Measurements from ENCODE around the gene NFIA. TPM values are rescaled to one million over a fixed set of nuclear protein-coding genes. Genes with fewer than 3 reads are reported as not detected.

Gene NFIA
- total and polyA plus RNA-seq, 10 of the 15 experiments (the other 5 are each of a cell fraction or from before 2014, with no cell fraction given) = 0.10 to 0.16 TPM; not detected in 8

- TF ChIP-seq SREBF2 (IDR thresholded peaks at IDR 0.05; ENCODE audit: low read length) (no peak), PAX5 (IDR thresholded peaks at IDR 0.05; ENCODE audit: borderline replicate concordance, low read depth, low read length) (no peak), E2F8 (IDR thresholded peaks at IDR 0.05; ENCODE audit: low read depth, partially characterized antibody) (no peak), HSF1 (IDR thresholded peaks at IDR 0.05; ENCODE audit: low read depth, low read length) (no peak)
Measured at GRCh38 chr1:61433646-61434045, 351.3 kb downstream of the NFIA start (continued).

GRCh38 chr1:61434276-61434675, 351.9 kb downstream of the NFIA start:
- FAIRE-seq (no peak), ATAC-seq (peak; percentile 70), DNase-seq (ENCODE audit: low read depth, low spot score) (no peak)
- no peak for TF ChIP-seq RUNX3 (IDR thresholded peaks at IDR 0.05; ENCODE audit: low read length)
- TF ChIP-seq NR2F1 (conservative IDR thresholded peaks at IDR 0.05) = peak; percentile 85
- TF ChIP-seq SMARCA5 (IDR thresholded peaks at IDR 0.05) = no peak
- peak; percentile 87 for TF ChIP-seq MTA2 (IDR thresholded peaks at IDR 0.05; ENCODE audit: low read depth)
- no peak for TF ChIP-seq SMAD5 (IDR thresholded peaks at IDR 0.05; ENCODE audit: low read depth)
- TF ChIP-seq E2F8 (IDR thresholded peaks at IDR 0.05; ENCODE audit: low read depth, partially characterized antibody) = no peak
- TF ChIP-seq CBX5 (IDR thresholded peaks at IDR 0.05; ENCODE audit: low read depth) = no peak
- TF ChIP-seq MEF2B (IDR thresholded peaks at IDR 0.05; ENCODE audit: partially characterized antibody, poor library complexity, severe bottlenecking) = peak; percentile 56
- TF ChIP-seq GATAD2B (conservative IDR thresholded peaks at IDR 0.05; ENCODE audit: low read depth) = no peak
- TF ChIP-seq IKZF1 (conservative IDR thresholded peaks at IDR 0.05) = peak; percentile 39; the same call in 1 of the 2 replicates
- peak; percentile 61; the same call in 1 of the 2 replicates for TF ChIP-seq SPI1 (IDR thresholded peaks at IDR 0.05; ENCODE audit: borderline replicate concordance, insufficient read depth, low read depth, low read length)
- peak in 1 of 2 experiments; percentile 18; a peak in 1 of 4 replicates for TF ChIP-seq IKZF2 (IDR thresholded peaks at IDR 0.05)
- in situ Hi-C loops (cut with MboI) (no loop called here), intact Hi-C loops (cut with micrococcal nuclease; ENCODE audit: unreplicated experiment) (no loop called here)
- H3K36me3 ChIP-seq (ENCODE audit: control insufficient read depth in 2 of 2, insufficient read depth in 2 of 2, low read length in 1 of 2) = no peaks in the 10 kb centered on the region
- WGBS (ENCODE audit: insufficient coverage, insufficient replicate concordance, low lambda C conversion rate, missing lambda C conversion rate) = 11% methylated on average over 5 of the region's 5 CpGs
- H3K4me1 ChIP-seq (ENCODE audit: control insufficient read depth, insufficient read depth, low read length) = peaks cover 3% of the 10 kb centered on the region; the same call in 1 of the 2 replicates
- H3K27me3 ChIP-seq (replicated peaks in 1 of 2; ENCODE audit: control insufficient read depth in 2 of 2, insufficient read depth in 2 of 2, low read length in 1 of 2) = no peaks in the 10 kb centered on the region; a peak in 1 of 4 replicates
- RAD21 ChIA-PET (ENCODE audit: unreplicated experiment) = no interaction called here
- no peak overlapping the region for H3K27ac ChIP-seq (ENCODE audit: control insufficient read depth, insufficient read depth)
- no TSS peak for BruUV-seq (replicated peaks)
- no peak overlapping the region for H2AFZ ChIP-seq (ENCODE audit: control insufficient read depth, low read depth, low read length)
- POLR2A ChIA-PET = no interaction called here
- no peak overlapping the region for H3K9ac ChIP-seq (ENCODE audit: control insufficient read depth, insufficient read depth, low read length)
- H3K79me2 ChIP-seq (ENCODE audit: control insufficient read depth, insufficient read depth, low read length) = no peaks in the 10 kb centered on the region
- H3K9me3 ChIP-seq (replicated peaks; ENCODE audit: control insufficient read depth, insufficient read depth, low read length) = no peaks in the 10 kb centered on the region
- no peak overlapping the region for H3K4me2 ChIP-seq (ENCODE audit: control insufficient read depth, insufficient read depth)
- SMC1A ChIA-PET (ENCODE audit: uncharacterized antibody, unreplicated experiment) = interaction anchor here (1.3 kb wide), 1 partner anchor 203 kb away, joined by 3 read pairs; no protein-coding TSS in a partner anchor
- H4K20me1 ChIP-seq (ENCODE audit: control insufficient read depth, insufficient read depth) = no peaks in the 10 kb centered on the region
- CTCF ChIA-PET = no interaction called here
- no peak overlapping the region for H3K4me3 ChIP-seq

All from GM12878 (cell line).